HEK293 (cell line): ENCODE data around the gene RNF44.

Source experiments
- CTCF ChIA-PET: fragments of 350-600 bp; formaldehyde crosslinking; extraction: SDS; loops from one replicate; lab custom pipeline; 2021; ENCODE audit warnings: antibody characterized with exemption; lab: Yijun Ruan, JAX
- POLR2A ChIA-PET: fragments of 300-600 bp; formaldehyde crosslinking; extraction: SDS; loops from one replicate; lab custom pipeline; 2020; ENCODE audit warnings: antibody characterized with exemption, inconsistent platforms; lab: Yijun Ruan, JAX
- H3K27ac ChIP-seq: fragments of 200-500 bp; sonication (Bioruptor generic); 2 replicates; pipeline ENCODE4 v1.5.1; 2014; ENCODE audit warnings: low read depth, low read length, control low read depth, inconsistent platforms; ENCODE audit errors: extremely low read depth
- H3K36me3 ChIP-seq, 2 experiments: fragments of 200-500 bp in 1 of 2; sonication (Bioruptor generic) in 1 of 2; 1 replicate in 1 of 2; 2 replicates in 1 of 2; pipeline ENCODE4 v1.5.1; 2014 to 2017; ENCODE audit warnings: inconsistent platforms in 2 of 2, low read length in 2 of 2; ENCODE audit not compliant: control insufficient read depth in 2 of 2, insufficient read depth in 1 of 2
- H3K4me1 ChIP-seq: fragments of 200-500 bp; sonication (Bioruptor generic); 2 replicates; pipeline ENCODE4 v1.5.1; 2014; ENCODE audit warnings: mild to moderate bottlenecking, low read length, inconsistent platforms; ENCODE audit not compliant: control insufficient read depth, insufficient read depth
- H3K4me3 ChIP-seq: 2 replicates; pipeline ENCODE4 v1.5.1; 2011; ENCODE audit warnings: low read depth, mild to moderate bottlenecking, control low read depth, low read length, moderate library complexity
- H3K9me3 ChIP-seq: fragments of 200-500 bp; sonication (Bioruptor generic); 2 replicates; pipeline ENCODE4 v1.5.1; 2014; ENCODE audit warnings: low read depth, low read length, inconsistent platforms; ENCODE audit not compliant: control insufficient read depth, insufficient read depth
- EGR2 ChIP-seq: fragments of 450-650 bp; formaldehyde crosslinking; IDR thresholded peaks from 2 replicates; pipeline ENCODE4 v1.5.1; 2016; ENCODE audit warnings: low read depth, missing biosample characterization, missing genetic modification characterization
- GLI4 ChIP-seq: fragments of 450-650 bp; formaldehyde crosslinking; IDR thresholded peaks from 2 replicates; pipeline ENCODE4 v1.5.1; 2016; ENCODE audit warnings: missing biosample characterization, missing genetic modification characterization
- GLIS1 ChIP-seq: fragments of 450-650 bp; formaldehyde crosslinking; IDR thresholded peaks from 2 replicates; pipeline ENCODE4 v1.5.1; 2016; ENCODE audit warnings: missing biosample characterization, missing genetic modification characterization
- GLIS2 ChIP-seq: fragments of 450-650 bp; formaldehyde crosslinking; IDR thresholded peaks from 2 replicates; pipeline ENCODE4 v1.5.1; 2016; ENCODE audit warnings: missing biosample characterization, missing genetic modification characterization
- HOXD13 ChIP-seq: sonication (generic); formaldehyde crosslinking; IDR thresholded peaks from 2 replicates; pipeline ENCODE4 v1.8.0; 2022; ENCODE audit warnings: missing genetic modification reagents, borderline replicate concordance
- KLF10 ChIP-seq: fragments of 450-650 bp; IDR thresholded peaks from 2 replicates; pipeline ENCODE4 v1.5.1; 2018; ENCODE audit warnings: missing biosample characterization, mild to moderate bottlenecking, missing genetic modification characterization
- KLF9 ChIP-seq: fragments of 450-650 bp; formaldehyde crosslinking; IDR thresholded peaks from 2 replicates; pipeline ENCODE4 v1.5.1; 2016; ENCODE audit warnings: missing biosample characterization, missing genetic modification characterization, low read depth
- REPIN1 ChIP-seq: fragments of 450-650 bp; formaldehyde crosslinking; IDR thresholded peaks from 2 replicates; pipeline ENCODE4 v1.5.1; 2017; ENCODE audit warnings: missing biosample characterization, missing genetic modification characterization, low read depth
- SP2 ChIP-seq: fragments of 450-650 bp; formaldehyde crosslinking; IDR thresholded peaks from 2 replicates; pipeline ENCODE4 v1.5.1; 2016; ENCODE audit warnings: missing biosample characterization, missing genetic modification characterization
- SP3 ChIP-seq: fragments of 450-650 bp; formaldehyde crosslinking; IDR thresholded peaks from 2 replicates; pipeline ENCODE4 v1.5.1; 2016; ENCODE audit warnings: missing biosample characterization, missing genetic modification characterization
- TCF7L2 ChIP-seq: IDR thresholded peaks from 2 replicates; pipeline ENCODE4 v1.6.1; 2011; ENCODE audit warnings: low read depth, mild to moderate bottlenecking, inconsistent platforms, low read length, moderate library complexity, borderline replicate concordance
- YY2 ChIP-seq: fragments of 450-650 bp; formaldehyde crosslinking; IDR thresholded peaks from 2 replicates; pipeline ENCODE4 v1.5.1; 2016; ENCODE audit warnings: missing biosample characterization, missing genetic modification characterization
- ZBTB17 ChIP-seq: fragments of 450-650 bp; formaldehyde crosslinking; IDR thresholded peaks from 2 replicates; pipeline ENCODE4 v1.5.1; 2016; ENCODE audit warnings: missing biosample characterization, missing genetic modification characterization
- ZBTB7A ChIP-seq: fragments of 450-650 bp; formaldehyde crosslinking; IDR thresholded peaks from 2 replicates; pipeline ENCODE4 v1.5.1; 2016; ENCODE audit warnings: low read depth, missing biosample characterization, missing genetic modification characterization
- ZFHX2 ChIP-seq: fragments of 450-650 bp; formaldehyde crosslinking; conservative IDR thresholded peaks from 2 replicates; pipeline ENCODE4 v1.5.1; 2016; ENCODE audit warnings: missing biosample characterization, missing genetic modification characterization
- ZFP3 ChIP-seq: fragments of 450-650 bp; formaldehyde crosslinking; IDR thresholded peaks from 2 replicates; pipeline ENCODE4 v1.5.1; 2016; ENCODE audit warnings: low read depth, missing biosample characterization, missing genetic modification characterization
- ZNF155 ChIP-seq: fragments of 450-650 bp; formaldehyde crosslinking; IDR thresholded peaks from 2 replicates; pipeline ENCODE4 v1.5.1; 2016; ENCODE audit warnings: missing biosample characterization, missing genetic modification characterization
- ZNF19 ChIP-seq: fragments of 450-650 bp; formaldehyde crosslinking; IDR thresholded peaks from 2 replicates; pipeline ENCODE4; 2016; ENCODE audit warnings: missing biosample characterization, missing genetic modification characterization, low read depth
- ZNF2 ChIP-seq: fragments of 450-650 bp; formaldehyde crosslinking; IDR thresholded peaks from 2 replicates; pipeline ENCODE4 v1.5.1; 2016; ENCODE audit warnings: missing biosample characterization, missing genetic modification characterization
- ZNF223 ChIP-seq: fragments of 450-650 bp; formaldehyde crosslinking; IDR thresholded peaks from 2 replicates; pipeline ENCODE4 v1.5.1; 2016; ENCODE audit warnings: missing biosample characterization, missing genetic modification characterization
- ZNF544 ChIP-seq: fragments of 450-650 bp; formaldehyde crosslinking; IDR thresholded peaks from 2 replicates; pipeline ENCODE4 v1.5.0; 2017; ENCODE audit warnings: missing biosample characterization, missing genetic modification characterization
- ZNF548 ChIP-seq: fragments of 450-650 bp; formaldehyde crosslinking; IDR thresholded peaks from 2 replicates; pipeline ENCODE4 v1.5.1; 2016; ENCODE audit warnings: missing biosample characterization, missing genetic modification characterization
- ZNF555 ChIP-seq: fragments of 450-650 bp; formaldehyde crosslinking; conservative IDR thresholded peaks from 2 replicates; pipeline ENCODE4 v1.5.1; 2017; ENCODE audit warnings: missing biosample characterization, mild to moderate bottlenecking, missing genetic modification characterization, inconsistent platforms
- ZNF621 ChIP-seq: fragments of 450-650 bp; formaldehyde crosslinking; IDR thresholded peaks from 2 replicates; pipeline ENCODE4 v1.5.1; 2017; ENCODE audit warnings: missing biosample characterization, missing genetic modification characterization
- ZNF664 ChIP-seq: fragments of 450-650 bp; formaldehyde crosslinking; IDR thresholded peaks from 2 replicates; pipeline ENCODE4 v1.5.1; 2016; ENCODE audit warnings: missing biosample characterization, missing genetic modification characterization
- TF ChIP-seq, protein P1 (sequence below): fragments of 450-650 bp; formaldehyde crosslinking; IDR thresholded peaks from 2 replicates; pipeline ENCODE4 v1.5.1; 2016; ENCODE audit warnings: missing biosample characterization, missing genetic modification characterization
- TF ChIP-seq, protein P2 (sequence below): fragments of 450-650 bp; formaldehyde crosslinking; IDR thresholded peaks from 2 replicates; pipeline ENCODE4 v1.5.1; 2016; ENCODE audit warnings: missing biosample characterization, missing genetic modification characterization, borderline replicate concordance
- TF ChIP-seq, protein P3 (sequence below): fragments of 450-650 bp; formaldehyde crosslinking; IDR thresholded peaks from 2 replicates; pipeline ENCODE4 v1.5.1; 2016; ENCODE audit warnings: missing biosample characterization, missing genetic modification characterization

The RNF44 gene

DNA sequence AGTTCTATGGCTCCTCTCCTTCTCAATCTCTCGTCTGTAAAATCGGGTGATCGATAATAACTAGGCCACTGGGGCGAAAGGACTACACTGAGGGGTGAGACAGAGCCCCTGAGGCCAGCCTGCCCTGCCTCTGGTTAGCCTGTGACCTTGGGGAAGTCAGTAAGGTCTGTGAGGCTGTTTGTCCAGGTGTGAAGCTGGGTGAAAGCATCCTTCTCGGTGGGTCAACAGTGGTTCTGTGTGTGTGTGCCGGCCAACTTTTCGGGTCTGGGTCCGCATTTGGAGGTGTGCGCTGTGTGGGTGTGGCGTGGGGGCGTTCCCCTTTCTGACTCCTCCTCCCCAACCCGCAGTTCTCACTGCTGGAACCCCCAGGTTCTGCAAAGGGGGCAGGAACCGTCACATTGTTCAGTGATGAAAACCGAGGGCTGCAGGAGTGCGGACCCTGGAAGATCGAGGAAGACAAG is 5.0 kb upstream of the RNF44 start:
- Histone ChIP-seq H3K27ac (peak overlapping the region; percentile 65; the same call in 1 of the 2 replicates), H3K4me1 (peaks cover 3% of the 10 kb centered on the region; the same call in 1 of the 2 replicates), H3K36me3 (no peaks in the 10 kb centered on the region), H3K9me3 (no peaks in the 10 kb centered on the region), H3K4me3 (no peak overlapping the region)
- ChIA-PET CTCF (interaction anchor here (0.6 to 1.8 kb wide), 3 partner anchors 8 to 114 kb away, joined by 3 to 9 read pairs (median 3); no protein-coding TSS in a partner anchor), POLR2A (no interaction called here)
- TF ChIP-seq YY2 (tag by site-specific recombination) (no peak), ZFHX2 (tag by site-specific recombination) (peak; percentile 62), KLF9 (tag by site-specific recombination) (peak; percentile 86), SP2 (tag by site-specific recombination) (0 out of 2 replicates have a peak, but pooled peaks have one; percentile 13), EGR2 (tag by site-specific recombination) (peak; percentile 62; the same call in 1 of the 2 replicates), ZNF544 (tag by site-specific recombination) (no peak), REPIN1 (tag by site-specific recombination) (no peak), GLIS2 (tag by site-specific recombination) (0 out of 2 replicates have a peak, but pooled peaks have one; percentile 9), KLF10 (tag by site-specific recombination) (0 out of 2 replicates have a peak, but pooled peaks have one; percentile 12), ZNF664 (tag by site-specific recombination) (no peak), SP3 (peak; percentile 54; the same call in 1 of the 2 replicates), ZBTB17 (tag by site-specific recombination) (0 out of 2 replicates have a peak, but pooled peaks have one; percentile 12), GLIS1 (tag by site-specific recombination) (no peak), TCF7L2 (no peak)
- TF ChIP-seq, protein P1, sequence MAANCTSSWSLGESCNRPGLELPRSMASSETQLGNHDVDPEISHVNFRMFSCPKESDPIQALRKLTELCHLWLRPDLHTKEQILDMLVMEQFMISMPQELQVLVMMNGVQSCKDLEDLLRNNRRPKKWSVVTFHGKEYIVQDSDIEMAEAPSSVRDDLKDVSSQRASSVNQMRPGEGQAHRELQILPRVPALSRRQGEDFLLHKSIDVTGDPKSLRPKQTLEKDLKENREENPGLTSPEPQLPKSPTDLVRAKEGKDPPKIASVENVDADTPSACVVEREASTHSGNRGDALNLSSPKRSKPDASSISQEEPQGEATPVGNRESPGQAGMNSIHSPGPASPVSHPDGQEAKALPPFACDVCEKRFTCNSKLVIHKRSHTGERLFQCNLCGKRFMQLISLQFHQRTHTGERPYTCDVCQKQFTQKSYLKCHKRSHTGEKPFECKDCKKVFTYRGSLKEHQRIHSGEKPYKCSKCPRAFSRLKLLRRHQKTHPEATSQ (tag by site-specific recombination), result no peak
- TF ChIP-seq, protein P2, sequence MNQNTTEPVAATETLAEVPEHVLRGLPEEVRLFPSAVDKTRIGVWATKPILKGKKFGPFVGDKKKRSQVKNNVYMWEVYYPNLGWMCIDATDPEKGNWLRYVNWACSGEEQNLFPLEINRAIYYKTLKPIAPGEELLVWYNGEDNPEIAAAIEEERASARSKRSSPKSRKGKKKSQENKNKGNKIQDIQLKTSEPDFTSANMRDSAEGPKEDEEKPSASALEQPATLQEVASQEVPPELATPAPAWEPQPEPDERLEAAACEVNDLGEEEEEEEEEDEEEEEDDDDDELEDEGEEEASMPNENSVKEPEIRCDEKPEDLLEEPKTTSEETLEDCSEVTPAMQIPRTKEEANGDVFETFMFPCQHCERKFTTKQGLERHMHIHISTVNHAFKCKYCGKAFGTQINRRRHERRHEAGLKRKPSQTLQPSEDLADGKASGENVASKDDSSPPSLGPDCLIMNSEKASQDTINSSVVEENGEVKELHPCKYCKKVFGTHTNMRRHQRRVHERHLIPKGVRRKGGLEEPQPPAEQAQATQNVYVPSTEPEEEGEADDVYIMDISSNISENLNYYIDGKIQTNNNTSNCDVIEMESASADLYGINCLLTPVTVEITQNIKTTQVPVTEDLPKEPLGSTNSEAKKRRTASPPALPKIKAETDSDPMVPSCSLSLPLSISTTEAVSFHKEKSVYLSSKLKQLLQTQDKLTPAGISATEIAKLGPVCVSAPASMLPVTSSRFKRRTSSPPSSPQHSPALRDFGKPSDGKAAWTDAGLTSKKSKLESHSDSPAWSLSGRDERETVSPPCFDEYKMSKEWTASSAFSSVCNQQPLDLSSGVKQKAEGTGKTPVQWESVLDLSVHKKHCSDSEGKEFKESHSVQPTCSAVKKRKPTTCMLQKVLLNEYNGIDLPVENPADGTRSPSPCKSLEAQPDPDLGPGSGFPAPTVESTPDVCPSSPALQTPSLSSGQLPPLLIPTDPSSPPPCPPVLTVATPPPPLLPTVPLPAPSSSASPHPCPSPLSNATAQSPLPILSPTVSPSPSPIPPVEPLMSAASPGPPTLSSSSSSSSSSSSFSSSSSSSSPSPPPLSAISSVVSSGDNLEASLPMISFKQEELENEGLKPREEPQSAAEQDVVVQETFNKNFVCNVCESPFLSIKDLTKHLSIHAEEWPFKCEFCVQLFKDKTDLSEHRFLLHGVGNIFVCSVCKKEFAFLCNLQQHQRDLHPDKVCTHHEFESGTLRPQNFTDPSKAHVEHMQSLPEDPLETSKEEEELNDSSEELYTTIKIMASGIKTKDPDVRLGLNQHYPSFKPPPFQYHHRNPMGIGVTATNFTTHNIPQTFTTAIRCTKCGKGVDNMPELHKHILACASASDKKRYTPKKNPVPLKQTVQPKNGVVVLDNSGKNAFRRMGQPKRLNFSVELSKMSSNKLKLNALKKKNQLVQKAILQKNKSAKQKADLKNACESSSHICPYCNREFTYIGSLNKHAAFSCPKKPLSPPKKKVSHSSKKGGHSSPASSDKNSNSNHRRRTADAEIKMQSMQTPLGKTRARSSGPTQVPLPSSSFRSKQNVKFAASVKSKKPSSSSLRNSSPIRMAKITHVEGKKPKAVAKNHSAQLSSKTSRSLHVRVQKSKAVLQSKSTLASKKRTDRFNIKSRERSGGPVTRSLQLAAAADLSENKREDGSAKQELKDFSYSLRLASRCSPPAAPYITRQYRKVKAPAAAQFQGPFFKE, result no peak

DNA sequence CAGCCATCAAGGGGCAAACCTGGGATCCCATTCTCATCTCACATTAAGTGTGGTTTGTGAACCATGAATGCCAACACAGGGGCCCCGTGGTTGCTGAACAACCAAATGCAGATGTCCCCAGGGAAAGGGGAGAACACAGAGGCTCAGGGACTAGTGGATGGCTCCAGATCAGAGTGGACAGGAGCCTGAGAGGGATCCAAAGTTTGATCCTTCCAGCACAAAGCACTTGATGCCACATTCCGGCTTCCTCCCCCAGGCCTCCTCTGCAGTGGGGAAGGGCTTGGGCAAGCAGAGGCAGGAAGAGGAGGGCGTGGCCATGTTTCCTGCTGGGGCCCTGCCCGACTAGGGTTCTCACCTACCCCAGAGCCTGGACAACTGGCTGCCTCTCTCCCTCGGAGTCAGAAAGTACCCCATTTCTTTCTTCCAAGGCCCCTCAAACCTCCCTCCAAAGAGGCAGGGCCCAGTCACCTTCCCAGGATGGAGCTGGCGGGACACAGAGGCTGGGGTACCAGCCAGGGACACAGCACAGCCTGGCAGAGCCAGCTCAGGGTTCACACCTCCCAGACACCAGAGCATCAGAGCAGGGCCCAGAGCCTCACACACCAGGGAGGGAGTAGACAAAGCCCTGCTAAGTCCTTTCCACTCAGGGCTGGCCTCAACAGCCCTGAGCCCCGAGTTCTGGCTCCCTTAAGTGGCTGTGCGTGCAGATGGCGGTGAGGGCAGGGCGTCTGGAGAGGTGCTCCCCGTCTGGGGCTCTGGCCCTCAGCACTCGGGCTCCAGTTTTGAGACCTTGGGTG is 4.3 kb upstream of the RNF44 start:
- H3K27ac ChIP-seq, result peak overlapping the region; percentile 20; the same call in 1 of the 2 replicates
- peaks cover 3% of the 10 kb centered on the region; the same call in 1 of the 2 replicates for H3K4me1 ChIP-seq
- POLR2A ChIA-PET, result no interaction called here
- CTCF ChIA-PET, result interaction anchor here (0.7 kb wide), 1 partner anchor 38 kb away, joined by 3 read pairs; no protein-coding TSS in a partner anchor
- no peaks in the 10 kb centered on the region for H3K36me3 ChIP-seq
- H3K9me3 ChIP-seq, result no peaks in the 10 kb centered on the region
- no peak overlapping the region for H3K4me3 ChIP-seq
- TF ChIP-seq ZBTB7A (tag by site-specific recombination) (no peak), ZNF223 (tag by site-specific recombination) (no peak), ZFP3 (tag by site-specific recombination) (no peak), ZNF621 (no peak), ZNF548 (tag by site-specific recombination) (no peak), ZNF555 (tag by site-specific recombination) (no peak), GLI4 (tag by site-specific recombination) (no peak), ZNF19 (tag by site-specific recombination) (no peak), ZNF155 (no peak), HOXD13 (CRISPR knock-in tag) (no peak), SP2 (tag by site-specific recombination) (peak; percentile 58), ZNF2 (tag by site-specific recombination) (no peak)
- TF ChIP-seq, protein P3, sequence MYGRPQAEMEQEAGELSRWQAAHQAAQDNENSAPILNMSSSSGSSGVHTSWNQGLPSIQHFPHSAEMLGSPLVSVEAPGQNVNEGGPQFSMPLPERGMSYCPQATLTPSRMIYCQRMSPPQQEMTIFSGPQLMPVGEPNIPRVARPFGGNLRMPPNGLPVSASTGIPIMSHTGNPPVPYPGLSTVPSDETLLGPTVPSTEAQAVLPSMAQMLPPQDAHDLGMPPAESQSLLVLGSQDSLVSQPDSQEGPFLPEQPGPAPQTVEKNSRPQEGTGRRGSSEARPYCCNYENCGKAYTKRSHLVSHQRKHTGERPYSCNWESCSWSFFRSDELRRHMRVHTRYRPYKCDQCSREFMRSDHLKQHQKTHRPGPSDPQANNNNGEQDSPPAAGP (tag by site-specific recombination), result 0 out of 2 replicates have a peak, but pooled peaks have one; percentile 26
